ENCODE data around the gene DAAM2. TPM values are rescaled to one million over a fixed set of nuclear protein-coding genes. Genes with fewer than 3 reads are reported as not detected.

The DAAM2 gene
- total and polyA plus RNA-seq, 9 of the 15 experiments (the other 6 are each of a cell fraction or from before 2014, with no cell fraction given), result 0.01 to 0.07 TPM; not detected in 7

GRCh38 chr6:39905640-39905975 is 113.4 kb downstream of the DAAM2 start:
- H3K27ac ChIP-seq (ENCODE audit: extremely low read depth, low read depth, low read length), result no peak overlapping the region
- intact Hi-C loops (cut with micrococcal nuclease), result no loop called here
- in situ Hi-C loops (cut with MboI), result no loop called here
- H3K4me3 ChIP-seq, result no peak overlapping the region
- H3K9me3 ChIP-seq (replicated peaks; ENCODE audit: control insufficient read depth, insufficient read depth, low read depth, low read length), result no peaks in the 10 kb centered on the region
- POLR2A ChIA-PET, result interaction anchor here (0.6 kb wide), 1 partner anchor 29 kb away, joined by 3 read pairs; the partner anchor contains the start of gene MOCS1
- no peak overlapping the region for H3K4me2 ChIP-seq (ENCODE audit: insufficient read depth, low read length)
- peaks cover 0 to 4% of the 10 kb centered on the region in 2 experiments; a peak in 1 of 5 replicates for H3K4me1 ChIP-seq (replicated peaks in 1 of 2; ENCODE audit: control insufficient read depth in 2 of 2, insufficient read depth in 2 of 2, low read length in 2 of 2)
- TF ChIP-seq MEF2A (IDR thresholded peaks at IDR 0.05; ENCODE audit: control insufficient read depth, low read depth, low read length), result no peak
- no peak for TF ChIP-seq HLTF (IDR thresholded peaks at IDR 0.05)
- TF ChIP-seq GTF2F1 (IDR thresholded peaks at IDR 0.05; ENCODE audit: low read depth, low read length), result no peak
- TF ChIP-seq ZFP1 (CRISPR knock-in tag; IDR thresholded peaks at IDR 0.05), result no peak
- no peak for TF ChIP-seq HES1 (IDR thresholded peaks at IDR 0.05; ENCODE audit: low read depth)
- TF ChIP-seq ZBTB2 (IDR thresholded peaks at IDR 0.05), result no peak
- TF ChIP-seq MXD1 (CRISPR knock-in tag; IDR thresholded peaks at IDR 0.05; ENCODE audit: borderline replicate concordance, poor library complexity, severe bottlenecking), result no peak
- TF ChIP-seq BCL6 (CRISPR knock-in tag; IDR thresholded peaks at IDR 0.05), result no peak
- TF ChIP-seq CREBBP (IDR thresholded peaks at IDR 0.05; ENCODE audit: low read depth, low read length), result no peak
- TF ChIP-seq ZNF561 (CRISPR knock-in tag; conservative IDR thresholded peaks at IDR 0.05), result no peak
- no peak for TF ChIP-seq HDGF (IDR thresholded peaks at IDR 0.05)
- no peak for TF ChIP-seq MCM3 (IDR thresholded peaks at IDR 0.05)
- TF ChIP-seq ZNF165 (CRISPR knock-in tag; IDR thresholded peaks at IDR 0.05; ENCODE audit: borderline replicate concordance), result no peak
- no peak for TF ChIP-seq MBD2 (IDR thresholded peaks at IDR 0.05; ENCODE audit: borderline replicate concordance, low read depth)
- no peak for TF ChIP-seq PTRF (tag; IDR thresholded peaks at IDR 0.05)
- no peak for FAIRE-seq
- H3K9ac ChIP-seq (ENCODE audit: insufficient read depth in 1 of 2, low read depth in 2 of 2, low read length in 2 of 2), result no peak overlapping the region
- H3K9me1 ChIP-seq (ENCODE audit: control insufficient read depth, insufficient read depth, low read length), result no peaks in the 10 kb centered on the region
- no peak for DNase-seq (ENCODE audit: extremely low read depth in 1 of 4, low spot score in 3 of 4)
- no peaks in the 10 kb centered on the region; the same call in 1 of the 2 replicates for H4K20me1 ChIP-seq (replicated peaks; ENCODE audit: control insufficient read depth, insufficient read depth, low read length)
- H3K36me3 ChIP-seq (ENCODE audit: control insufficient read depth, insufficient read depth, low read length), result no peaks in the 10 kb centered on the region
- no TSS peak for BruUV-seq (replicated peaks)
- H3K27me3 ChIP-seq (ENCODE audit: control insufficient read depth in 2 of 2, insufficient read depth in 2 of 2, low read length in 2 of 2), result peaks cover 0 to 33% of the 10 kb centered on the region in 2 experiments; a peak in 2 of 5 replicates
- ATAC-seq, result no peak
- 15% methylated on average over 4 of the region's 4 CpGs for WGBS (ENCODE audit: insufficient coverage, low coverage, missing lambda C conversion rate)
- no peaks in the 10 kb centered on the region for H3K79me2 ChIP-seq (ENCODE audit: control insufficient read depth, insufficient read depth, low read length)
- CTCF ChIA-PET (ENCODE audit: low intra/inter-chr PET ratio), result no interaction called here
- H2AFZ ChIP-seq (ENCODE audit: low read depth, low read length), result no peak overlapping the region
